Peyer's patch (tissue), 4 donors: ENCODE data around the gene MSLN. TPM values are rescaled to one million over a fixed set of nuclear protein-coding genes. Genes with fewer than 3 reads are reported as not detected.

Source experiments
- DNase-seq, 3 donors: peaks; one replicate each; pipeline ENCODE4 v3.0.0-alpha.2; 2017 to 2019
- H3K27ac ChIP-seq, 4 donors: fragments of 200-600 bp; sonication (generic); one replicate each; pipeline ENCODE4 v1.5.1; 2016 to 2019
- H3K27me3 ChIP-seq, 2 donors: fragments of 200-600 bp; sonication (generic); one replicate each; pipeline ENCODE4 v1.5.1; 2019
- H3K36me3 ChIP-seq, 3 donors: fragments of 200-600 bp; sonication (generic); one replicate each; pipeline ENCODE4 v1.5.1; 2016 to 2019
- H3K4me1 ChIP-seq, 4 donors: fragments of 200-600 bp; sonication (generic); one replicate each; pipeline ENCODE4 v1.5.1; 2016 to 2019
- H3K4me3 ChIP-seq, 4 donors: fragments of 200-600 bp; sonication (generic); 1 replicate in 3 of 4; 2 replicates in 1 of 4; pipeline ENCODE4 v1.5.1; 2016 to 2019; ENCODE audit warnings: mild to moderate bottlenecking in 1 of 4
- H3K9me3 ChIP-seq, 4 donors: fragments of 200-600 bp; sonication (generic); one replicate each; pipeline ENCODE4 v1.5.1; 2016 to 2019; ENCODE audit warnings: mild to moderate bottlenecking in 1 of 4
- POLR2A ChIP-seq, 2 donors: fragments of 450-650 bp; IDR thresholded peaks; one replicate each; pipeline ENCODE4 v1.5.1; 2017; ENCODE audit warnings: antibody characterized with exemption in 2 of 2, mild to moderate bottlenecking in 2 of 2, moderate library complexity in 2 of 2
- total RNA-seq, 4 donors: library from RNA; depleted of rRNA; stranded (reverse); fragments of >200 nt; gene quantifications; one replicate each; pipeline ENCODE4 v1.1.0, GENCODE V29; 2016
- TF ChIP-seq, protein P1 (sequence below), 6 experiments: fragments of 450-650 bp in 4 of 6; fragments of 200-600 bp in 2 of 6; sonication (generic) in 1 of 6; IDR thresholded peaks; one replicate each; pipeline ENCODE4 v1.5.1; 2017 to 2019; ENCODE audit warnings: antibody characterized with exemption in 6 of 6, mild to moderate bottlenecking in 3 of 6, moderate library complexity in 1 of 6

Gene MSLN
- total RNA-seq, 4 donors from 2014 or later = 2.6 to 7.7 (median 5.4) TPM; not detected in 1

DNA sequence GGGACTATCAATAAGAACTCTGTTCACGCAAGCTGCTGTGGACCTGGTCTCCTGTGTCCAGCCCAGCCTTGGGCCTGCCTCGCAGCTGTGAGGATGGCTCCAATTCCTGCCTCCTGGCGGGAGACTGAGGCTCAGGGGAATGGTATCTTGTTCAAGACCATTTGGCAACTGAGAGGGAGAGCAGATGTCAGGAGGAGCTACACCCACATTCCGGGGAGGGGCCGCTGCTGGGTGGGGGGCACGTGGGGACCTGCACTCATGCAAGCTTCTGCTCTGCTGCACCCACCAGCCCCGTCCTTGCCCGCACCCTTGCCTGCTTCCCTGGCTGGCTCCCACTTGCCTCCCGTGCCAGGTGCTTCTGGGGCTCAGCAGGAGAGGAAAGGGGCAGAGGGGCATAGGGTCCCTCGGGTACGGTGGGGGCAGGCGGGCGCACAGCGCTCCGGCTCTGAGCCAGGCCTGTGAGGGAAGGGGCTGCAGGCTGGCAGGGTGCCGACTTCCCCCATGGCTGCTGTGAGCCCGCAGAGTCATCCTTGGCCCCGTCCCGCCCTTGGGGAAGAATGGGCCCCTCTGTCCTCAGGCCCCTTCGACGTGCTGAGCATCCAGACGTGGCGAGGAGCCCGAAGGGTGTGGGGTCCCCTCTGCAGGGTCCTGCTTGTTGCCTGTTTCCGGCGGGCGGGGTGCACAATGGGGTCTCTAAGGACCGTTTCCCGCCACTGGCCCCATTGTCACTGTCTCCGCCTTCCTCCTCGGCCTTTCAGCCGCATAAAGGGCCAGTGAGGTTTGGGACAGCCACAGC is 42.9 kb upstream of the MSLN start:
- DNase-seq = no peak
- peaks cover 0 to 3% (median 0%) of the 10 kb centered on the region in 3 donors for H3K36me3 ChIP-seq
- H3K9me3 ChIP-seq = no peaks in the 10 kb centered on the region
- no peak overlapping the region for H3K27ac ChIP-seq
- peaks cover 4 to 52% (median 31%) of the 10 kb centered on the region in 4 donors for H3K4me1 ChIP-seq
- TF ChIP-seq, protein P1, sequence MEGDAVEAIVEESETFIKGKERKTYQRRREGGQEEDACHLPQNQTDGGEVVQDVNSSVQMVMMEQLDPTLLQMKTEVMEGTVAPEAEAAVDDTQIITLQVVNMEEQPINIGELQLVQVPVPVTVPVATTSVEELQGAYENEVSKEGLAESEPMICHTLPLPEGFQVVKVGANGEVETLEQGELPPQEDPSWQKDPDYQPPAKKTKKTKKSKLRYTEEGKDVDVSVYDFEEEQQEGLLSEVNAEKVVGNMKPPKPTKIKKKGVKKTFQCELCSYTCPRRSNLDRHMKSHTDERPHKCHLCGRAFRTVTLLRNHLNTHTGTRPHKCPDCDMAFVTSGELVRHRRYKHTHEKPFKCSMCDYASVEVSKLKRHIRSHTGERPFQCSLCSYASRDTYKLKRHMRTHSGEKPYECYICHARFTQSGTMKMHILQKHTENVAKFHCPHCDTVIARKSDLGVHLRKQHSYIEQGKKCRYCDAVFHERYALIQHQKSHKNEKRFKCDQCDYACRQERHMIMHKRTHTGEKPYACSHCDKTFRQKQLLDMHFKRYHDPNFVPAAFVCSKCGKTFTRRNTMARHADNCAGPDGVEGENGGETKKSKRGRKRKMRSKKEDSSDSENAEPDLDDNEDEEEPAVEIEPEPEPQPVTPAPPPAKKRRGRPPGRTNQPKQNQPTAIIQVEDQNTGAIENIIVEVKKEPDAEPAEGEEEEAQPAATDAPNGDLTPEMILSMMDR (IDR thresholded peaks at IDR 0.05) = no peak
- TF ChIP-seq POLR2A (IDR thresholded peaks at IDR 0.05) = no peak
- no peaks in the 10 kb centered on the region for H3K27me3 ChIP-seq
- H3K4me3 ChIP-seq = no peak overlapping the region

DNA sequence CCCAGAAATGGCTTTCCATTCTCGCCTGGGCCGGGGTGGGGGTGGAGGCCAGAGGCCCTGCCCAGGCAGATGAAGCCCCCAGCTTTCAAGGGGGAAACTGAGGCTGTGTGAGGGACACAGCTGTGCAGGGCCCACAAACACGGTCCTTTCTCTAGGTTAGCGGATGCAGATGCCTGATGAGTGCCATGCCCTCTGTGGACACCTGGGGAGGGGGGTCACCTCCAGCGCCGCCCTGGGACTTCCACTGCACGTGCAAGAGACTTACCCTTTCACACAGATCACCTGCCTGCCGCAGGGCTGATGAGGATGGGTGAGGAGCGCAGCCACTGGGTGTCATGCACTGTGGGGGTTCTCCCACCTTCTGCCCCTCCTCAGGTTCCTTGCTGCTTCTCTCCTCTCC is 42.1 kb upstream of the MSLN start:
- Histone ChIP-seq H3K27ac (no peak overlapping the region), H3K4me1 (peaks cover 4 to 52% (median 31%) of the 10 kb centered on the region in 4 donors), H3K27me3 (no peaks in the 10 kb centered on the region), H3K9me3 (no peaks in the 10 kb centered on the region), H3K4me3 (no peak overlapping the region), H3K36me3 (peaks cover 0 to 3% (median 0%) of the 10 kb centered on the region in 3 donors)
- TF ChIP-seq POLR2A (IDR thresholded peaks at IDR 0.05) = no peak
- TF ChIP-seq, protein P1 (IDR thresholded peaks at IDR 0.05) = no peak
- DNase-seq = no peak

DNA sequence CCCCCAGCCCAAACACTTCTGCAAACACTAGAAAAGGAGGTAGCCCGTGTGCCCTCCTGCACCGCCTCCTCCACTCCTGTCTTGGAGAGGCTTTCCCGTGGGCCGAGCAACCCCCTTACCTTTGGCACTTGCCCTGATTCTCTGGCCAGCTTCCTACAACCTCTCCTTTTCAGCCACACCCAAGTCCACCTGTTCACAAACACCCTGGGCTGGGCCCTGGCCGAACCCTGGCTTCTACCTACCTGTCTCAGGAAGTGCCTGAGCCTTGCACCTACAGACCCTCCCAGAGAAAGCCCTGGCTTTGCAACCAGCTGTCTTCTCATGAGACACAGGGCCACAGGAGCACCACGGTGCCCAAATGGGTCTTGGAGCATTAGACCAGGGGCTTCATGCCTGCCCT is 41.6 kb upstream of the MSLN start:
- peak in 1 of 3 donors; percentile 58 for DNase-seq
- H3K9me3 ChIP-seq = no peaks in the 10 kb centered on the region
- H3K27me3 ChIP-seq = no peaks in the 10 kb centered on the region
- peaks cover 4 to 52% (median 31%) of the 10 kb centered on the region in 4 donors for H3K4me1 ChIP-seq
- no peak for TF ChIP-seq POLR2A (IDR thresholded peaks at IDR 0.05)
- TF ChIP-seq, protein P1 (IDR thresholded peaks at IDR 0.05) = no peak
- peaks cover 0 to 3% (median 0%) of the 10 kb centered on the region in 3 donors for H3K36me3 ChIP-seq
- no peak overlapping the region for H3K27ac ChIP-seq
- no peak overlapping the region for H3K4me3 ChIP-seq

DNA sequence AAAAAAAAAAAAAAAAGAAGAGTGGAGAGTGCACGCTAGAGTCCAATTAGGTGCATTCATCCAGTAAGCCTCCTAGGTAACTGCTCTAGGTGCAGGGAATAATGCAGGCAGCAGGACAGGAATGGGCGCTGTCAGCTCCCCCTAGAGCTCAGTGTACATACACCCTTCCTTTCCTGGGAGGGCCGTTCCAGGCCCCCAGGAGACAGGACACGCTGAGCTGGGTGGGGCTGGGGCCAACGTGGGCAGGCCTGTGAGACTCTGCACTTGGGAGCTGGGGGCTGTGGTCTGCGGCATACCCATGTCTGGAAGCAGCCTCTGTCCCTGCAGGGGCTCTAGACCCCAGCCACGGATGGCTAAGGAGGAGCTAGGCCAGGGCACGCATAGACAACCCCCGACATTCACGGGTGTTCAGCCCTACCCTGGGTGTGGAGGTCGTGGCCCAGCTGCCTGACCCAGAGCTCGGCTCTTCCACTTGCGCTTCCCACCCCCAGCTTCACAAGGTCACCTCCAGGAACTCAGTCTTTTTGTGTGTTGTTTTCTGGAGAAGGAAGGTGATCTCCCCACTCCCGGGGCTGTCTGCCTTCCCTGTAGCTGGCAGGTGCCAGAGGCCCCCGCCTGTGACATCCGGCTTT is 40.6 kb upstream of the MSLN start:
- peak overlapping the region; percentile 75 to 97 (median 92) for H3K27ac ChIP-seq
- H3K36me3 ChIP-seq = peaks cover 0 to 3% (median 0%) of the 10 kb centered on the region in 3 donors
- peak overlapping the region; percentile 60 to 94 (median 82) for H3K4me3 ChIP-seq
- no peak for DNase-seq
- H3K4me1 ChIP-seq = peaks cover 4 to 48% (median 27%) of the 10 kb centered on the region in 4 donors
- H3K27me3 ChIP-seq = no peaks in the 10 kb centered on the region
- H3K9me3 ChIP-seq = no peaks in the 10 kb centered on the region
- TF ChIP-seq, protein P1 (IDR thresholded peaks at IDR 0.05) = no peak
- TF ChIP-seq POLR2A (IDR thresholded peaks at IDR 0.05) = no peak

DNA sequence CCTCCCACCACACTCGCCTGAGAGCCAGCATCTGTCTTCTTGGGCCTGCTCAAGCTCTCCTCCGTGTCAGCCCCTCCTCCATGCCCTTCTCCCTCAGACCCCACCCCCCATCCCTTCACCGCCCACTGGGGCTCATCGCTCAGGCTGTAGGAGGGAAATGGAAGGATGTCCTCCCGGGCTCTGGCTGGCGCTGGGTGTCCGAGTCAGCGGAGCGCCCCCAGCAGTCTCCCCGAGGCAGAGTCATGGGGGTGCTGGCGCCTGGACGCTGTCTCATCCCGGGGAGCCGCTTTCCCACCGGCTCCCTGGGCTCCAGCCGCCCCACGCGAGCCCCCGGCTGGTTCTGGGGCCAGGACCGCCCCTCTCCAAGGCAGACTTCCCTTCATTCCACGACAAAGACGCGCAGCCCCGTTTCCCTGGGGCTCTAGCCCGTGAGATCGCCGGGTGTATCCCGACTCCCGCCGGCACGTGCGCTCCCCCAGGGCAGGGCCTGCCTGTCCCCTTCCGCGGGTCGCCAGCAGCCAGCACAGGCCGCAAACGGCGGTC is 40.0 kb upstream of the MSLN start:
- DNase-seq = peak in 2 of 3 donors; percentile 65 to 66
- H3K4me3 ChIP-seq = peak overlapping the region; percentile 60 to 94 (median 82)
- no peaks in the 10 kb centered on the region for H3K9me3 ChIP-seq
- H3K27ac ChIP-seq = peak overlapping the region; percentile 75 to 97 (median 92)
- TF ChIP-seq, protein P1 (IDR thresholded peaks at IDR 0.05) = no peak
- TF ChIP-seq POLR2A (IDR thresholded peaks at IDR 0.05) = no peak
- H3K4me1 ChIP-seq = peaks cover 4 to 43% (median 25%) of the 10 kb centered on the region in 4 donors
- peaks cover 0 to 3% (median 0%) of the 10 kb centered on the region in 3 donors for H3K36me3 ChIP-seq
- peaks cover 0 to 1% of the 10 kb centered on the region in 2 donors for H3K27me3 ChIP-seq
